Neural crest cell (in vitro differentiated cells): ENCODE results near the gene WDFY3. TPM values are rescaled to one million over a fixed set of nuclear protein-coding genes. Genes with fewer than 3 reads are reported as not detected.

Source experiments
- DNase-seq: peaks from one replicate; pipeline ENCODE4 v3.0.0; 2021; ENCODE audit warnings: low read depth, mixed read lengths, low spot score
- H3K27ac Mint-ChIP-seq: one replicate; pipeline ENCODE4 v1.8.0; 2021; ENCODE audit warnings: mild to moderate bottlenecking, mixed read lengths; ENCODE audit not compliant: unreplicated experiment
- H3K27me3 Mint-ChIP-seq: 2 replicates; pipeline ENCODE4 v1.8.0; 2021; ENCODE audit warnings: low read depth, mild to moderate bottlenecking, mixed read lengths
- H3K36me3 Mint-ChIP-seq: 2 replicates; pipeline ENCODE4 v1.8.0; 2021; ENCODE audit warnings: low read depth, mild to moderate bottlenecking, mixed read lengths
- H3K4me1 Mint-ChIP-seq: 2 replicates; pipeline ENCODE4 v1.8.0; 2021; ENCODE audit warnings: mixed read lengths
- H3K4me3 Mint-ChIP-seq: one replicate; pipeline ENCODE4 v1.8.0; 2021; ENCODE audit warnings: mild to moderate bottlenecking, mixed read lengths
- H3K9me3 Mint-ChIP-seq: 2 replicates; pipeline ENCODE4 v1.8.0; 2021; ENCODE audit warnings: mixed read lengths
- total RNA-seq: library from RNA; stranded (reverse); gene quantifications from 2 replicates; pipeline ENCODE4 v1.2.1, GENCODE V29; 2021
- TF ChIP-seq, protein P1 (sequence below): fragments of 200-600 bp; sonication (generic); conservative IDR thresholded peaks from 2 replicates; pipeline ENCODE4 v1.5.0; 2021; ENCODE audit warnings: antibody characterized with exemption, mild to moderate bottlenecking

The WDFY3 gene
- total RNA-seq, 1 donor from 2014 or later = 53.5 TPM

DNA sequence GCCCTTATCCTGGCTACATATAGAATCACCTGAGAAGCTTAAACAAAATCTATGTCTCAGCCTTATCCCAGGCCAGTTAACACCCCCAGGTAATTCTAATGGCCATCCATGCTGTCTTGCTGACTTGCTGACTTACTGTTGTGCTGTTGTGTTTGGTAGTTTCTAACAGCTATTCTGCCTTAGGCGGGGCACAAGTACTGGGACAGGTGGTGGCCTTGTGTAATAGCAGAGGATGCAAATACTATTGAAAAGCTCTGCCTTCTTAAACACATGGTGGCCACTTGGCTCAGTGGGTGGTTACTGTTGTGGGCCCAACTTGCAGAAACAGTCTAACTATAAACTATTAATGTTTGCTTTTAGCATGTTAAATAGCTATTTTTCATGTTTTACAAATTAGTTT, 327.3 kb downstream of the WDFY3 start:
- Mint-ChIP-seq H3K27ac (no peak overlapping the region), H3K4me3 (no peak overlapping the region), H3K27me3 (no peaks in the 10 kb centered on the region), H3K36me3 (no peaks in the 10 kb centered on the region), H3K4me1 (no peaks in the 10 kb centered on the region), H3K9me3 (no peaks in the 10 kb centered on the region)
- TF ChIP-seq, protein P1, sequence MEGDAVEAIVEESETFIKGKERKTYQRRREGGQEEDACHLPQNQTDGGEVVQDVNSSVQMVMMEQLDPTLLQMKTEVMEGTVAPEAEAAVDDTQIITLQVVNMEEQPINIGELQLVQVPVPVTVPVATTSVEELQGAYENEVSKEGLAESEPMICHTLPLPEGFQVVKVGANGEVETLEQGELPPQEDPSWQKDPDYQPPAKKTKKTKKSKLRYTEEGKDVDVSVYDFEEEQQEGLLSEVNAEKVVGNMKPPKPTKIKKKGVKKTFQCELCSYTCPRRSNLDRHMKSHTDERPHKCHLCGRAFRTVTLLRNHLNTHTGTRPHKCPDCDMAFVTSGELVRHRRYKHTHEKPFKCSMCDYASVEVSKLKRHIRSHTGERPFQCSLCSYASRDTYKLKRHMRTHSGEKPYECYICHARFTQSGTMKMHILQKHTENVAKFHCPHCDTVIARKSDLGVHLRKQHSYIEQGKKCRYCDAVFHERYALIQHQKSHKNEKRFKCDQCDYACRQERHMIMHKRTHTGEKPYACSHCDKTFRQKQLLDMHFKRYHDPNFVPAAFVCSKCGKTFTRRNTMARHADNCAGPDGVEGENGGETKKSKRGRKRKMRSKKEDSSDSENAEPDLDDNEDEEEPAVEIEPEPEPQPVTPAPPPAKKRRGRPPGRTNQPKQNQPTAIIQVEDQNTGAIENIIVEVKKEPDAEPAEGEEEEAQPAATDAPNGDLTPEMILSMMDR = no peak
- no peak for DNase-seq

DNA sequence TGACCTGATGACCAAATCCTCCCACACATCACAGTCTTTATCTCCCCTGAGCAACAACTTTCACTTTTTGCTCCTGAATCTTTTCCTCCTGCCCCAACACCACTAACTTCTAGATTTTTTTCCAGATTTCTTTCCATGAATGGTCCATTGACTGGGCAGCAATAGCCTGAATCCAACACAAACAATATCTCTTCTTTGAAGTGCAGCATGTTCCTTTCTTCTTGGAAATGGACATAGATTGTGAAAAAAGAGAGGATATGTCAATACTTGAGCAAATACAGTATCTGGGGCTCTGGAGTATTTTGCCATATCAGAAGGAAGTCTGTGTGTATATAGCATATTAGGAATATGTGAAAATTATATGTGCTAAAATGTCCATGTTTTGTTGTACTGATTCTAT, 328.4 kb downstream of the WDFY3 start:
- TF ChIP-seq, protein P1 = no peak
- Mint-ChIP-seq H3K9me3 (no peaks in the 10 kb centered on the region), H3K27ac (no peak overlapping the region), H3K27me3 (no peaks in the 10 kb centered on the region), H3K36me3 (no peaks in the 10 kb centered on the region), H3K4me3 (no peak overlapping the region), H3K4me1 (no peaks in the 10 kb centered on the region)
- DNase-seq = no peak

DNA sequence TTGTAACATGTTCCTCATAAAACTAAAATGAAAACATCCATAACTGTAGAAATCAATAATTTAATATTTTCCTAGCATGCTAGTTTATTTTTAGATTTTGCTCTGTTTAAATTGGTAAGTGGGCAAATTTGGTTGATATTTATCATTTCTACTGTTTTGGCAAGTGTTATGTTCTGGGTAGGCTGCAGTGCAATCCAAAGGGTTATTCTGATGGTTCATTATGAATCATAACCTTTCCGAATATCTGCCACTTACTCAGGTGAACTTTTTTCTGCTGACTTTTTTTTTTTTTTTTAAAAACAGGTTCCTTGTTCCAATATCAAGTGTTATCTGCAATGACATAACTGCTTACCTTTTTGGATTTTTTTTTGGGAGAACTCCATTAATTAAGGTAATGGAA, 331.5 kb downstream of the WDFY3 start:
- no peaks in the 10 kb centered on the region for H3K4me1 Mint-ChIP-seq

DNA sequence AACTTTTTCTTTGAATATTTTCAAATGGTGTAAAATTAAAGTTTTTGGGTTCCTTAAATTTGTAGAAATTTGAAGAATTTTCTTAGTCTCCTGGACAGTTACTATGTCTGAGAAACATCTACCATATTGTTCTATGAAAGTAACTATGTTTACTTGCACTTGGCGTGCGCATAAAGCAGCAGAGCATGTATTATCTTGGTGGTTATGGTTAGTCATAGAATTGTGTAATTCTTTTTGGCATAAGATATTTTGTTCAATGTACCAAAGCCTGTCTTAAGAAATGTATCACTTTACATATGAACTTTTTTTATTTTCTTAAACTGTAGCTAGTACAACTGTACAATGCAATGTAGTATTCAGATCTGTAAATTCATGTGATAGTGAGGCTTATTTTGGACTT, 334.4 kb downstream of the WDFY3 start:
- DNase-seq = no peak
- no peak overlapping the region for H3K4me3 Mint-ChIP-seq
- no peak overlapping the region for H3K27ac Mint-ChIP-seq
- no peaks in the 10 kb centered on the region for H3K4me1 Mint-ChIP-seq
- no peaks in the 10 kb centered on the region for H3K27me3 Mint-ChIP-seq
- H3K9me3 Mint-ChIP-seq = no peaks in the 10 kb centered on the region
- TF ChIP-seq, protein P1 = no peak
- no peaks in the 10 kb centered on the region for H3K36me3 Mint-ChIP-seq

More for the DNA sequence above, 331.5 kb downstream of the WDFY3 start:
- Mint-ChIP-seq H3K36me3 (no peaks in the 10 kb centered on the region), H3K9me3 (no peaks in the 10 kb centered on the region), H3K27me3 (no peaks in the 10 kb centered on the region), H3K4me3 (no peak overlapping the region), H3K27ac (no peak overlapping the region)
- TF ChIP-seq, protein P1 = no peak
- DNase-seq = no peak

DNA sequence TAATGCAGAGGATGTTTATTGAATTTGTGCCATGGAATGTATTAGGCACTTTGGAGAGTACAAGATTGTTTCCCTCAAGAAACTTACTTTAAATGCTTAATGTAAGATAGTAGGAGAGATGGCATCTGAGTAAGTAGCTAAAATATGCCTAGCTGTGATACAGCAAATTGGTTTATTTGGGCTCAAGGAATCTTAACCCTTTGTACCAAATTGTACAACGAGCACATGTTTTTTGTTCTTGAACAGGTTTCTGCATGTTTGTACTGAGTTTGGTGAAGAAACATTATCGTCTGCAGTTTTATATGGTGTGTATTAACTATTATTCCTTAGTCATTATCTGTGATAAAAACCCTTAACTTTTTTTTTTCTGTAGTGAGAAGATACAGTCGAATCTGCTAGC, 334.9 kb downstream of the WDFY3 start:
- no peak overlapping the region for H3K27ac Mint-ChIP-seq
- H3K4me1 Mint-ChIP-seq = no peaks in the 10 kb centered on the region
- H3K9me3 Mint-ChIP-seq = no peaks in the 10 kb centered on the region
- no peaks in the 10 kb centered on the region for H3K27me3 Mint-ChIP-seq
- no peak overlapping the region for H3K4me3 Mint-ChIP-seq
- H3K36me3 Mint-ChIP-seq = no peaks in the 10 kb centered on the region
- no peak for DNase-seq
- TF ChIP-seq, protein P1 = no peak

DNA sequence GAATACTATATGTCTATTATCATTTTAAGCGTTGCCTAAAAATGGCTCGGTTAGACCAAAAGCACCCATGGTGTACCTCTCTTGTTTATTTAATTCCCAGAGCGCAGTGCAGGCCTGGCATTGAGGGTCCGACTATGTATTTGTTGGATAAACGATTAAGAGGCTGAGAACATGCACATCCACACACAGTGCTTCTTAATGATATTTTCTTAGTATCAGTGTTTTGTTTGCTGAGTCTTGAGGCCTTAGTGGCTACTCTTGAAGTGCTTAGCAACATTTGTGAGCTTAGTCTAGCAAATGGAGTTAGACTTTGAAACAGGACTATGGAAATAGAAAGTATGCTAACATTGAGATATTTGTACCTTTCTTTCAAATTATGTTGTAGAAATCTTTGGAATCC, 339.8 kb downstream of the WDFY3 start:
- no peaks in the 10 kb centered on the region for H3K36me3 Mint-ChIP-seq
- H3K4me3 Mint-ChIP-seq = no peak overlapping the region
- TF ChIP-seq, protein P1 = no peak
- H3K9me3 Mint-ChIP-seq = no peaks in the 10 kb centered on the region
- H3K27ac Mint-ChIP-seq = no peak overlapping the region
- no peak for DNase-seq
- no peaks in the 10 kb centered on the region for H3K4me1 Mint-ChIP-seq
- no peaks in the 10 kb centered on the region for H3K27me3 Mint-ChIP-seq
